B cell (primary cell): ENCODE measurements around the gene OSBP2. TPM values are rescaled to one million over a fixed set of nuclear protein-coding genes. Genes with fewer than 3 reads are reported as not detected.

Experiments used
- ATAC-seq: fragments of 200-7000 bp; cut with Tn5 transposase; one replicate; pipeline ENCODE4 v1.10.0; 2021; ENCODE audit warnings: low read depth, mild to moderate bottlenecking, moderate number of reproducible peaks, moderate library complexity
- CTCF ChIA-PET: fragments of 350-600 bp; sonication (Branson Sonifier 250); formaldehyde crosslinking; loops from one replicate; lab custom pipeline; 2021; ENCODE audit warnings: antibody characterized with exemption, inconsistent platforms; lab: Charles Lee
- POLR2A ChIA-PET: fragments of 350-600 bp; sonication (Branson Sonifier 250); formaldehyde crosslinking; loops from one replicate; lab custom pipeline; 2021; ENCODE audit warnings: antibody characterized with exemption; lab: Charles Lee
- DNase-seq: peaks from one replicate; pipeline ENCODE4 v3.0.0; 2013
- H2AFZ ChIP-seq: 2 replicates; pipeline ENCODE4 v1.6.1; 2012; ENCODE audit warnings: mild to moderate bottlenecking, low read depth, low read length; ENCODE audit not compliant: insufficient read depth, poor library complexity, severe bottlenecking
- H3K27ac ChIP-seq, 2 donors: 1 replicate in 1 of 2; 2 replicates in 1 of 2; pipeline ENCODE4 v1.5.1; 2012 to 2013; ENCODE audit warnings: low read length in 2 of 2, mild to moderate bottlenecking in 2 of 2, moderate library complexity in 1 of 2
- H3K27me3 ChIP-seq, 4 experiments: fragments of 200-600 bp in 1 of 4; sonication (generic) in 1 of 4; replicated peaks in 1 of 4; 1 replicate in 2 of 4; 2 replicates in 2 of 4; pipeline versions ENCODE4 v1.6.1 to v1.7.0; 2013 to 2016; ENCODE audit warnings: low read length in 3 of 4, mild to moderate bottlenecking in 2 of 4, mixed read lengths in 1 of 4, moderate library complexity in 1 of 4; ENCODE audit not compliant: insufficient read depth in 4 of 4, control insufficient read depth in 3 of 4; ENCODE audit errors: control extremely low read depth in 1 of 4
- H3K36me3 ChIP-seq, 2 experiments: replicated peaks in 1 of 2; 1 replicate in 1 of 2; 2 replicates in 1 of 2; pipeline versions ENCODE4 v1.6.1 to v1.7.1; 2013; ENCODE audit warnings: low read length in 1 of 2; ENCODE audit not compliant: insufficient read depth in 2 of 2, control insufficient read depth in 1 of 2; ENCODE audit errors: control extremely low read depth in 1 of 2, extremely low read depth in 1 of 2
- H3K4me1 ChIP-seq, 2 donors: fragments of 200-600 bp in 1 of 2; sonication (generic) in 1 of 2; 1 replicate in 1 of 2; 2 replicates in 1 of 2; pipeline versions ENCODE4 v1.5.1 to v1.6.1; 2013 to 2017; ENCODE audit warnings: low read length in 2 of 2; ENCODE audit not compliant: control insufficient read depth in 2 of 2, insufficient read depth in 2 of 2
- H3K4me2 ChIP-seq: replicated peaks from 2 replicates; pipeline ENCODE3; 2012; ENCODE audit warnings: mild to moderate bottlenecking, low read depth, low read length; ENCODE audit not compliant: poor library complexity, severe bottlenecking
- H3K4me3 ChIP-seq, 5 experiments: fragments of 200-600 bp in 1 of 5; sonication (generic) in 1 of 5; 1 replicate in 3 of 5; 2 replicates in 2 of 5; pipeline versions ENCODE4 v1.5.1 to v1.7.0; 2011 to 2016; ENCODE audit warnings: low read length in 4 of 5, mild to moderate bottlenecking in 4 of 5, low read depth in 2 of 5, control low read depth in 1 of 5, moderate library complexity in 1 of 5; ENCODE audit not compliant: insufficient read depth in 1 of 5; ENCODE audit errors: control extremely low read depth in 1 of 5, extremely low read depth in 1 of 5
- H3K79me2 ChIP-seq: fragments of 200-600 bp; sonication (generic); one replicate; pipeline ENCODE4 v1.6.0; 2016; ENCODE audit warnings: low read length; ENCODE audit not compliant: control insufficient read depth, insufficient read depth
- H3K9ac ChIP-seq: fragments of 200-600 bp; sonication (generic); 2 replicates; pipeline ENCODE4 v1.6.1; 2017; ENCODE audit warnings: mild to moderate bottlenecking, low read length, moderate library complexity
- H3K9me3 ChIP-seq, 3 donors: one replicate each; pipeline versions ENCODE4 v1.6.1 to v1.7.1; 2013; ENCODE audit warnings: low read length in 2 of 3; ENCODE audit not compliant: control insufficient read depth in 2 of 3, insufficient read depth in 1 of 3; ENCODE audit errors: control extremely low read depth in 1 of 3
- H4K20me1 ChIP-seq: 2 replicates; pipeline ENCODE4 v1.6.0; 2012; ENCODE audit warnings: mild to moderate bottlenecking, low read length; ENCODE audit not compliant: insufficient read depth, control insufficient read depth, poor library complexity, severe bottlenecking
- H3K27ac Mint-ChIP-seq: one replicate; pipeline ENCODE4 v1.8.0; 2021; ENCODE audit warnings: mixed read lengths
- H3K27me3 Mint-ChIP-seq: one replicate; pipeline ENCODE4 v1.8.0; 2021; ENCODE audit warnings: mixed read lengths
- H3K4me1 Mint-ChIP-seq: one replicate; pipeline ENCODE4 v1.8.0; 2021; ENCODE audit warnings: mixed read lengths
- H3K4me3 Mint-ChIP-seq: one replicate; pipeline ENCODE4 v1.8.0; 2021; ENCODE audit warnings: mixed read lengths
- H3K9me3 Mint-ChIP-seq: one replicate; pipeline ENCODE4 v1.8.0; 2022; ENCODE audit warnings: mixed read lengths; ENCODE audit not compliant: insufficient read depth
- EZH2 ChIP-seq: IDR thresholded peaks from 2 replicates; pipeline ENCODE4 v1.6.1; 2012; ENCODE audit warnings: borderline replicate concordance, low read depth, mild to moderate bottlenecking, moderate library complexity, low read length; ENCODE audit not compliant: insufficient read depth, poor library complexity, severe bottlenecking
- WGBS: methylation state at CpG from one replicate; pipeline ENCODE4 v1.1.5; 2013; ENCODE audit warnings: missing lambda C conversion rate; ENCODE audit not compliant: insufficient coverage; 5-methylcytosine and 5-hydroxymethylcytosine counted together
- intact Hi-C: fragments of 100-400 bp; cut with micrococcal nuclease; formaldehyde crosslinking; loops from one replicate; pipeline ENCODE4 v1.10.0; 2022
- polyA plus RNA-seq: library from polyadenylated mRNA; depleted of rRNA; stranded (reverse); fragments of >200 nt; gene quantifications from 2 replicates; pipeline ENCODE4 v1.2.3, GENCODE V29; 2012
- total RNA-seq, 2 donors: library from RNA; stranded (reverse); fragments of 120-200 nt in 1 of 2; gene quantifications; 1 replicate in 1 of 2; 2 replicates in 1 of 2; pipeline versions ENCODE4 v1.2.3 to v1.2.4, GENCODE V29; 2013 to 2022
- TF ChIP-seq, protein P1 (sequence below): fragments of 200-600 bp; IDR thresholded peaks from one replicate; pipeline ENCODE4 v1.8.0; 2022; ENCODE audit warnings: antibody characterized with exemption, mild to moderate bottlenecking

OSBP2 gene
- total and polyA plus RNA-seq, 2 donors (not counting 1 experiment from before 2014, with no cell fraction given): 0.10 to 1.0 TPM

DNA sequence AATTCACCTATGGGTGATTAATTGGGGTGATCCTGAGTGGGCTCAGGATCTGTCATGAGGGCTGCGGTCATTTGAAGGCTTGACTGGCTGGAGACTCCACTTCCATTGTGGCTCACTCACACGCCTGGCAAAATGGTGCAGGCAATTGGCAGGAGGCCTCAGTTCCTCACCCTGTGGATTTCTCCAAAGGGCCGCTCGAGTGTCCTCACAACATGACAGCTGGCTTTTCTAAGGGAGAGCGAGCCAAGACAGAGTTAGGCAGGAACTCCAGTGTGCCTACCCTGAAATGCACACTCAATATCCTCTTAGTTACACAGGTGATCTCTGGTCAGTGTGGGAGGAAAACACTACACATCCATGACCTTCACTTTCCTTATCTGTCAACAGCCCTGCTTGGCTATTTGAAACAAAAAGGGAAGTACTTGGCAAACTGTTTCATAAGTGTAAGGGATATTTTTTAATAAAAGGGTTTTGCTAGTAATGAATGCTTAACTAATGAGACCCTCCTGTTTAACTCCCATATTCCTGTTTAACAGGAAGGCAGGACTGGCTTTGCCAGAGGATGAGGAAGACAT is 25.7 kb downstream of the OSBP2 start:
- POLR2A ChIA-PET: no interaction called here

DNA sequence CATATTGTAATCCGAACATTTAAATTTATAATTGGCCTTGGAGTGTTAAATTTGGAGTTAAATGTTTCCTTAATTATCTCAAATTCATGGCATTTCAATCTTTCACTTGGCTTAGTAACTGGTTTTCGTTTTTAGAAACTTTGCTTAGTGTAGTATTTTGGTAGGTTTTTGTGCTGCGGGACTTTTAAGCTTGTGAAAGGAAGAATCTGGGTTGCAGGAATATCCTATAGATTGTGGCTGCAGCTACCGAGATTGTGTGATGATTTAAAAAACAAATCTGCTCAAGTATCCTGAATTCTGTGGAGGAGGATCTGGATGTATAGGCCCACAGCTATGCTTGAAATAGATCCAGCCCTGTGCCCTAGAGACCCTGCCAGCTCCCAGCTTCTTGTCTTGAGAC is 27.1 kb downstream of the OSBP2 start:
- Histone ChIP-seq H3K4me1 (no peaks in the 10 kb centered on the region), H3K9ac (no peak overlapping the region), H3K9me3 (no peaks in the 10 kb centered on the region), H3K27me3 (no peaks in the 10 kb centered on the region), H3K36me3 (no peaks in the 10 kb centered on the region), H3K4me2 (no peak overlapping the region), H4K20me1 (no peaks in the 10 kb centered on the region), H3K79me2 (no peaks in the 10 kb centered on the region), H3K4me3 (no peak overlapping the region), H3K27ac (no peak overlapping the region), H2AFZ (no peak overlapping the region)
- no peak for TF ChIP-seq EZH2
- TF ChIP-seq, protein P1, sequence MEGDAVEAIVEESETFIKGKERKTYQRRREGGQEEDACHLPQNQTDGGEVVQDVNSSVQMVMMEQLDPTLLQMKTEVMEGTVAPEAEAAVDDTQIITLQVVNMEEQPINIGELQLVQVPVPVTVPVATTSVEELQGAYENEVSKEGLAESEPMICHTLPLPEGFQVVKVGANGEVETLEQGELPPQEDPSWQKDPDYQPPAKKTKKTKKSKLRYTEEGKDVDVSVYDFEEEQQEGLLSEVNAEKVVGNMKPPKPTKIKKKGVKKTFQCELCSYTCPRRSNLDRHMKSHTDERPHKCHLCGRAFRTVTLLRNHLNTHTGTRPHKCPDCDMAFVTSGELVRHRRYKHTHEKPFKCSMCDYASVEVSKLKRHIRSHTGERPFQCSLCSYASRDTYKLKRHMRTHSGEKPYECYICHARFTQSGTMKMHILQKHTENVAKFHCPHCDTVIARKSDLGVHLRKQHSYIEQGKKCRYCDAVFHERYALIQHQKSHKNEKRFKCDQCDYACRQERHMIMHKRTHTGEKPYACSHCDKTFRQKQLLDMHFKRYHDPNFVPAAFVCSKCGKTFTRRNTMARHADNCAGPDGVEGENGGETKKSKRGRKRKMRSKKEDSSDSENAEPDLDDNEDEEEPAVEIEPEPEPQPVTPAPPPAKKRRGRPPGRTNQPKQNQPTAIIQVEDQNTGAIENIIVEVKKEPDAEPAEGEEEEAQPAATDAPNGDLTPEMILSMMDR: no peak
- DNase-seq: no peak
- H3K27ac Mint-ChIP-seq: no peak overlapping the region
- peaks cover 10% of the 10 kb centered on the region for H3K27me3 Mint-ChIP-seq
- no peaks in the 10 kb centered on the region for H3K4me1 Mint-ChIP-seq
- ATAC-seq: no peak
- 95% methylated on average over 2 of the region's 4 CpGs for WGBS
- intact Hi-C loops: no loop called here
- no peaks in the 10 kb centered on the region for H3K9me3 Mint-ChIP-seq
- CTCF ChIA-PET: no interaction called here
- POLR2A ChIA-PET: no interaction called here
- no peak overlapping the region for H3K4me3 Mint-ChIP-seq

More for the DNA sequence above, 25.7 kb downstream of the OSBP2 start:
- peaks cover 4% of the 10 kb centered on the region for H3K27me3 Mint-ChIP-seq
- TF ChIP-seq, protein P1: no peak
- TF ChIP-seq EZH2: no peak
- intact Hi-C loops: no loop called here
- Histone ChIP-seq H3K79me2 (no peaks in the 10 kb centered on the region), H3K4me3 (no peak overlapping the region), H3K36me3 (no peaks in the 10 kb centered on the region), H3K4me1 (no peaks in the 10 kb centered on the region), H2AFZ (no peak overlapping the region), H4K20me1 (no peaks in the 10 kb centered on the region), H3K27ac (no peak overlapping the region), H3K4me2 (no peak overlapping the region), H3K9ac (no peak overlapping the region), H3K27me3 (no peaks in the 10 kb centered on the region), H3K9me3 (no peaks in the 10 kb centered on the region)
- H3K9me3 Mint-ChIP-seq: no peaks in the 10 kb centered on the region
- no peak overlapping the region for H3K27ac Mint-ChIP-seq
- no peak for DNase-seq
- no peaks in the 10 kb centered on the region for H3K4me1 Mint-ChIP-seq
- no peak overlapping the region for H3K4me3 Mint-ChIP-seq
- no peak for ATAC-seq
- CTCF ChIA-PET: no interaction called here
- WGBS: 100% methylated on average over 2 of the region's 5 CpGs
